PFSK-1 (cell line): Measurements from ENCODE around the gene ESYT3.

Experiments
- FOXP2 ChIP-seq: optimal IDR thresholded peaks from 2 replicates; pipeline ENCODE3; 2011; ENCODE audit warnings: borderline replicate concordance, control low read depth, inconsistent platforms; ENCODE audit not compliant: insufficient read depth; ENCODE audit errors: extremely low read length, extremely low read depth
- TAF1 ChIP-seq: IDR thresholded peaks from 2 replicates; pipeline ENCODE4 v1.6.1; 2012; ENCODE audit warnings: low read length, control low read depth, borderline replicate concordance; ENCODE audit not compliant: insufficient read depth

GRCh38 chr3:138412821-138413551 is 21.4 kb upstream of the ESYT3 start:
- TF ChIP-seq TAF1 (no peak), FOXP2 (no peak)
